ENCODE data around the gene CCDC6. TPM values are rescaled to one million over a fixed set of nuclear protein-coding genes. Genes with fewer than 3 reads are reported as not detected.

CCDC6 gene
- total RNA-seq, 2 donors from 2014 or later: 65.8 to 91.0 TPM

GRCh38 chr10:59829024-59829423, 77.3 kb downstream of the CCDC6 start:
- intact Hi-C loops (cut with DNase I): no loop called here
- Histone ChIP-seq H3K4me1 (no peaks in the 10 kb centered on the region), H3K4me3 (no peak overlapping the region), H3K36me3 (no peaks in the 10 kb centered on the region), H3K27me3 (no peaks in the 10 kb centered on the region), H3K9ac (ENCODE audit: low read depth in 2 of 2, low read length in 2 of 2) (no peak overlapping the region), H3K27ac (no peak overlapping the region), H3K9me3 (no peaks in the 10 kb centered on the region)
- TF ChIP-seq, protein P1, sequence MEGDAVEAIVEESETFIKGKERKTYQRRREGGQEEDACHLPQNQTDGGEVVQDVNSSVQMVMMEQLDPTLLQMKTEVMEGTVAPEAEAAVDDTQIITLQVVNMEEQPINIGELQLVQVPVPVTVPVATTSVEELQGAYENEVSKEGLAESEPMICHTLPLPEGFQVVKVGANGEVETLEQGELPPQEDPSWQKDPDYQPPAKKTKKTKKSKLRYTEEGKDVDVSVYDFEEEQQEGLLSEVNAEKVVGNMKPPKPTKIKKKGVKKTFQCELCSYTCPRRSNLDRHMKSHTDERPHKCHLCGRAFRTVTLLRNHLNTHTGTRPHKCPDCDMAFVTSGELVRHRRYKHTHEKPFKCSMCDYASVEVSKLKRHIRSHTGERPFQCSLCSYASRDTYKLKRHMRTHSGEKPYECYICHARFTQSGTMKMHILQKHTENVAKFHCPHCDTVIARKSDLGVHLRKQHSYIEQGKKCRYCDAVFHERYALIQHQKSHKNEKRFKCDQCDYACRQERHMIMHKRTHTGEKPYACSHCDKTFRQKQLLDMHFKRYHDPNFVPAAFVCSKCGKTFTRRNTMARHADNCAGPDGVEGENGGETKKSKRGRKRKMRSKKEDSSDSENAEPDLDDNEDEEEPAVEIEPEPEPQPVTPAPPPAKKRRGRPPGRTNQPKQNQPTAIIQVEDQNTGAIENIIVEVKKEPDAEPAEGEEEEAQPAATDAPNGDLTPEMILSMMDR (IDR thresholded peaks at IDR 0.05): no peak
- DNase-seq: no peak

DNA sequence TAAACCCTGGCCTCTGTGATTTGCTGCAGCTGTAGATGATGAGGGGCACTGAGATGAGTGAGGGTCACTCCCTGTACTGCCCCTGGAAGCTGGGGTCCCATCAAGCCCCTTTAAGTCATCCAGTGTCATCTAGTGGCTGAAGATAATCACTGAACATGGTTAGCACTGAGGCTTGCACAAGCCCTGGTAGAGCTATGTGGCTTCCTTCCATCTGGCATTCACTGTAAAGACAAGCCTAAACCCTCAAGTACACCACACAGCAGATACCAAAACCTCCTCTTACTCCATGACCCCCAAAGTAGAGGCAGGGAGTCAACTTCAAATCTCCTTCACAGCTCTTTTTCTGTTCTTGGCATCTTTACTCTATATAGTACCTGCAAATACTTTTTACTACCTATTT, 80.4 kb downstream of the CCDC6 start:
- H3K4me1 ChIP-seq: no peaks in the 10 kb centered on the region
- DNase-seq: no peak
- intact Hi-C loops (cut with DNase I): no loop called here
- H3K27ac ChIP-seq: no peak overlapping the region
- no peaks in the 10 kb centered on the region for H3K36me3 ChIP-seq
- H3K9me3 ChIP-seq: no peaks in the 10 kb centered on the region
- TF ChIP-seq, protein P1 (IDR thresholded peaks at IDR 0.05): no peak
- H3K27me3 ChIP-seq: no peaks in the 10 kb centered on the region
- no peak overlapping the region for H3K9ac ChIP-seq (ENCODE audit: low read depth in 2 of 2, low read length in 2 of 2)
- no peak overlapping the region for H3K4me3 ChIP-seq

DNA sequence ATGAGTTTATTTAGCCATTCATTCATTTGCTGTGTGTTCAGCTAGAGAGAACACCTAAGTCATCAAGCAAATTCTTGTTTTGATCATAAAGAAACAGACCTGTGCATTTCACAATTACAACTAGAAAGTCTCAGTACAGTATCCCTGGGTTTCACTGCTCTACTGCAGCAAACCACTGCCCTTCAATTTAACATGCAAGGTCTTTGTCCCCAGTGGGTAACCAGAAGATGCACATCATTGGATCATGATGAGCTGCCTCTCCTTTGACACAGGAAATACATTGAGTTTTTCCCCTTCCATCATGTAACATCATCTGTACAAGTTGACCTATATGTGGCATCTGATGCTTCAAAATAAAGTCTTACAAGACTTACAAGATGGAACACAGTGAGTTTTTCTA, 82.6 kb downstream of the CCDC6 start:
- Histone ChIP-seq H3K4me1 (no peaks in the 10 kb centered on the region), H3K9me3 (no peaks in the 10 kb centered on the region), H3K27me3 (no peaks in the 10 kb centered on the region), H3K27ac (no peak overlapping the region), H3K4me3 (no peak overlapping the region), H3K9ac (ENCODE audit: low read depth in 2 of 2, low read length in 2 of 2) (no peak overlapping the region), H3K36me3 (no peaks in the 10 kb centered on the region)
- no peak for DNase-seq
- TF ChIP-seq, protein P1 (IDR thresholded peaks at IDR 0.05): no peak
- intact Hi-C loops (cut with DNase I): no loop called here

DNA sequence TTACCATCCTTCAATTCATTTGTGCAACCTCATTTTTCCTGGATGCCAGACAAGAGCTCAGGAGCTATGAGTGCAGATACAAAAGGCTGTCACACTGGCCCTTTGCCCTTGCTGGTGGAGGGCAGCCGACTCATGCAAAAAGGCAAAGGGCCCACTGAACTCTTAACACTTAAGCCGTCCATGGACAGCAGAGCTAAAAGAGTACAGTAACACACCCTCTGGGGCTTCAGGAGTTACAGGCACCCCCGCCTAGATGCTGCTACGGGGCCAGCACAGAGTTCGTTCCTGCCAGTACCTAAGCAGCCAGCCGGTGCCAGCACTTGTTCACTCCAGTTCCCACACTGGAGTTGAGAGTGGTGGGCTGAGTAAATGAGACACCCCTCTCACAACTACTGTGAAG, 83.2 kb downstream of the CCDC6 start:
- TF ChIP-seq, protein P1 (IDR thresholded peaks at IDR 0.05): no peak
- H3K4me1 ChIP-seq: no peaks in the 10 kb centered on the region
- intact Hi-C loops (cut with DNase I): no loop called here
- H3K9ac ChIP-seq (ENCODE audit: low read depth in 2 of 2, low read length in 2 of 2): no peak overlapping the region
- no peaks in the 10 kb centered on the region for H3K9me3 ChIP-seq
- H3K36me3 ChIP-seq: no peaks in the 10 kb centered on the region
- no peak for DNase-seq
- H3K27me3 ChIP-seq: no peaks in the 10 kb centered on the region
- no peak overlapping the region for H3K27ac ChIP-seq
- no peak overlapping the region for H3K4me3 ChIP-seq

- H3K4me1 ChIP-seq: no peaks in the 10 kb centered on the region
- intact Hi-C loops (cut with DNase I): no loop called here
- H3K4me3 ChIP-seq: no peak overlapping the region
- no peak overlapping the region for H3K9ac ChIP-seq (ENCODE audit: low read depth in 2 of 2, low read length in 2 of 2)
- TF ChIP-seq, protein P1 (IDR thresholded peaks at IDR 0.05): no peak
- DNase-seq: no peak
- H3K27ac ChIP-seq: no peak overlapping the region
- no peaks in the 10 kb centered on the region for H3K27me3 ChIP-seq
- no peaks in the 10 kb centered on the region for H3K36me3 ChIP-seq
- no peaks in the 10 kb centered on the region for H3K9me3 ChIP-seq
Observed at GRCh38 chr10:59820471-59820870, 85.9 kb downstream of the CCDC6 start.

DNA sequence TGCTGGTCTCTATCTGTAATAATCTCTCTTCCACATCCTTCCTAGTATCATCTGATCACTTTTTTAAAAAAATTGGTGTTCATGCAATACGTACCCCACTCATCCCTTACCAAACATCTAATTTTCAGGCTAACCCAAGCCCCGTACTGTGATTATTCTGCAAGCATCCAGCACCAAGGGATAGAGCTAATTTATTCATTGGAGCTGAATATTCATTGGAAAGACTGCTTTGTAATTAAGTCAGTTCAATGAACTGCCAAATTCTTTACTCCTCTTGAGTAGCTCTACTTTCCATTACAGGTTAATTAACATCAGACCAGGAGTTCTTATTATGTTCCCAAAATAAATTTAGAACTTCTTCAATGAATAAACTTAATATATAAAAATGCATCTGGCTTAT, 86.7 kb downstream of the CCDC6 start:
- no peaks in the 10 kb centered on the region for H3K27me3 ChIP-seq
- H3K9ac ChIP-seq (ENCODE audit: low read depth in 2 of 2, low read length in 2 of 2): no peak overlapping the region
- no peak overlapping the region for H3K27ac ChIP-seq
- TF ChIP-seq, protein P1 (IDR thresholded peaks at IDR 0.05): no peak
- no peaks in the 10 kb centered on the region for H3K9me3 ChIP-seq
- H3K36me3 ChIP-seq: no peaks in the 10 kb centered on the region
- H3K4me3 ChIP-seq: no peak overlapping the region
- DNase-seq: no peak
- intact Hi-C loops (cut with DNase I): loop anchor here (10.0 kb wide), 1 partner anchor 585 kb away; no protein-coding TSS in a partner anchor
- H3K4me1 ChIP-seq: no peaks in the 10 kb centered on the region

Data from colonic mucosa (tissue), 4 donors.